HCT116 (cell line): ENCODE data around the gene SGMS1. TPM values are rescaled to one million over a fixed set of nuclear protein-coding genes. Genes with fewer than 3 reads are reported as not detected.

Source experiments
- ATAC-seq: fragments of 200-7000 bp; cut with Tn5 transposase; 2 replicates; pipeline ENCODE4 v1.9.1; 2020; ENCODE audit warnings: mild to moderate bottlenecking, moderate library complexity
- BruUV-seq: library from RNA; stranded (reverse); fragments of 400-500 nt; replicated peaks from 2 replicates; lab custom pipeline; 2021; lab: Mats Ljungman, UMichigan
- CTCF ChIA-PET: fragments of 300-600 bp; sonication (Branson Sonifier 250); formaldehyde crosslinking; loops from one replicate; lab custom pipeline; 2021; ENCODE audit warnings: antibody characterized with exemption; lab: Charles Lee
- POLR2A ChIA-PET: fragments of 300-600, 350-600 bp; sonication (Branson Sonifier 250); formaldehyde crosslinking; loops from one replicate; lab custom pipeline; 2021; ENCODE audit warnings: antibody characterized with exemption; lab: Charles Lee
- RAD21 ChIA-PET, 2 experiments: fragments of 300-600 bp; sonication (Branson Sonifier 250); formaldehyde crosslinking; loops; one replicate each; lab custom pipeline; 2023; ENCODE audit warnings: low total read pairs in 2 of 2; ENCODE audit not compliant: uncharacterized antibody in 2 of 2, unreplicated experiment in 2 of 2, low non-redundant PET in 1 of 2; lab: Charles Lee
- DNase-seq: peaks from one replicate; pipeline ENCODE4 v3.0.0-alpha.2; 2010; ENCODE audit warnings: low read depth, low spot score
- H2AFZ ChIP-seq: fragments of 200-600 bp; shearing (Covaris generic), sonication (generic); 2 replicates; pipeline ENCODE4 v1.6.1; 2017; ENCODE audit warnings: low read depth, mixed run types, mixed read lengths, antibody characterized with exemption, low read length; ENCODE audit not compliant: poor library complexity, severe bottlenecking
- H3K27ac ChIP-seq: 2 replicates; pipeline ENCODE4 v1.5.1; 2012; ENCODE audit warnings: low read depth, low read length
- H3K27me3 ChIP-seq: fragments of 200-600 bp; sonication (generic); 2 replicates; pipeline ENCODE4 v1.6.1; 2016; ENCODE audit warnings: mixed run types, low read length, mixed read lengths; ENCODE audit not compliant: insufficient read depth
- H3K36me3 ChIP-seq, 2 experiments: fragments of 200-500 bp in 1 of 2; fragments of 200-600 bp in 1 of 2; sonication (Bioruptor generic) in 1 of 2; sonication (generic) in 1 of 2; 2 replicates each; pipeline versions ENCODE4 v1.5.1 to v1.6.1; 2014 to 2016; ENCODE audit warnings: low read length in 2 of 2, inconsistent platforms in 1 of 2, mixed read lengths in 1 of 2, mixed run types in 1 of 2; ENCODE audit not compliant: insufficient read depth in 2 of 2, control insufficient read depth in 1 of 2
- H3K4me1 ChIP-seq, 2 experiments: fragments of 200-600 bp in 1 of 2; sonication (generic) in 1 of 2; 2 replicates each; pipeline versions ENCODE4 v1.5.1 to v1.6.1; 2012 to 2017; ENCODE audit warnings: low read length in 2 of 2, inconsistent platforms in 1 of 2, mild to moderate bottlenecking in 1 of 2, mixed read lengths in 1 of 2, mixed run types in 1 of 2, moderate library complexity in 1 of 2; ENCODE audit not compliant: insufficient read depth in 2 of 2, control insufficient read depth in 1 of 2
- H3K4me2 ChIP-seq: fragments of 200-600 bp; sonication (generic); 2 replicates; pipeline ENCODE4 v1.6.1; 2017; ENCODE audit warnings: mixed run types, low read length, mixed read lengths
- H3K4me3 ChIP-seq, 2 experiments: fragments of 200-600 bp in 1 of 2; sonication (generic) in 1 of 2; replicated peaks in 1 of 2; 2 replicates each; pipeline ENCODE4 v1.5.1; 2011 to 2016; ENCODE audit warnings: low read length in 2 of 2, control low read depth in 1 of 2, low read depth in 1 of 2, mild to moderate bottlenecking in 1 of 2, mixed read lengths in 1 of 2, mixed run types in 1 of 2
- H3K79me2 ChIP-seq: fragments of 200-600 bp; sonication (generic); 2 replicates; pipeline ENCODE4 v1.6.1; 2017; ENCODE audit warnings: mild to moderate bottlenecking, mixed run types, low read length, moderate library complexity, mixed read lengths; ENCODE audit not compliant: insufficient read depth
- H3K9ac ChIP-seq: fragments of 200-600 bp; sonication (generic); 2 replicates; pipeline ENCODE4 v1.6.1; 2016; ENCODE audit warnings: low read length, mixed read lengths
- H3K9me2 ChIP-seq: fragments of 200-600 bp; sonication (generic), shearing (Covaris generic); 2 replicates; pipeline ENCODE4 v1.6.1; 2017; ENCODE audit warnings: mixed run types, mild to moderate bottlenecking, moderate library complexity; ENCODE audit not compliant: insufficient read depth
- H3K9me3 ChIP-seq, 2 experiments: fragments of 200-500 bp in 1 of 2; fragments of 200-600 bp in 1 of 2; sonication (Bioruptor generic) in 1 of 2; sonication (generic) in 1 of 2; 2 replicates each; pipeline ENCODE4 v1.6.1; 2014 to 2017; ENCODE audit warnings: low read length in 2 of 2, mixed read lengths in 2 of 2, inconsistent platforms in 1 of 2, low read depth in 1 of 2, mild to moderate bottlenecking in 1 of 2, mixed run types in 1 of 2, moderate library complexity in 1 of 2; ENCODE audit not compliant: control insufficient read depth in 1 of 2, insufficient read depth in 1 of 2
- H4K20me1 ChIP-seq: fragments of 200-600 bp; sonication (generic), shearing (Covaris generic); 2 replicates; pipeline ENCODE4 v1.6.1; 2017; ENCODE audit warnings: mixed run types, mild to moderate bottlenecking, moderate library complexity; ENCODE audit not compliant: insufficient read depth
- CBX3 ChIP-seq: IDR thresholded peaks from 2 replicates; pipeline ENCODE4 v1.6.1; 2012; ENCODE audit warnings: low read depth
- CEBPB ChIP-seq: IDR thresholded peaks from 2 replicates; pipeline ENCODE4 v1.6.1; 2012; ENCODE audit warnings: low read depth
- EGR1 ChIP-seq: IDR thresholded peaks from 2 replicates; pipeline ENCODE4 v1.6.1; 2012; ENCODE audit warnings: low read depth
- EZH2 ChIP-seq: fragments of 200-600 bp; sonication (generic); IDR thresholded peaks from 2 replicates; pipeline ENCODE4 v1.6.1; 2017; ENCODE audit warnings: antibody characterized with exemption, mixed run types
- FOSL1 ChIP-seq: IDR thresholded peaks from 2 replicates; pipeline ENCODE4 v1.6.1; 2012; ENCODE audit warnings: low read depth
- JUND ChIP-seq: IDR thresholded peaks from 2 replicates; pipeline ENCODE4 v1.6.1; 2012
- POLR2A ChIP-seq: IDR thresholded peaks from 2 replicates; pipeline ENCODE4 v1.7.0; 2011; ENCODE audit warnings: borderline replicate concordance; ENCODE audit not compliant: insufficient read depth, insufficient read length; ENCODE audit errors: extremely low read depth
- POLR2AphosphoS5 ChIP-seq: IDR thresholded peaks from 2 replicates; pipeline ENCODE4 v1.6.1; 2011; ENCODE audit warnings: mild to moderate bottlenecking, low read depth, low read length, moderate library complexity
- RAD21 ChIP-seq: IDR thresholded peaks from 2 replicates; pipeline ENCODE4 v1.6.1; 2012; ENCODE audit warnings: low read depth, mild to moderate bottlenecking
- SP1 ChIP-seq: IDR thresholded peaks from 2 replicates; pipeline ENCODE4 v1.6.1; 2012; ENCODE audit warnings: low read depth
- TCF7L2 ChIP-seq: IDR thresholded peaks from 2 replicates; pipeline ENCODE4 v1.7.0; 2011; ENCODE audit warnings: borderline replicate concordance, inconsistent platforms; ENCODE audit not compliant: insufficient read depth, insufficient read length; ENCODE audit errors: extremely low read depth
- intact Hi-C: fragments of 100-400 bp; cut with micrococcal nuclease; formaldehyde crosslinking; loops from 2 replicates; pipeline ENCODE4 v1.10.0; 2022
- total RNA-seq: library from RNA; stranded (reverse); gene quantifications from one replicate; pipeline ENCODE4 v1.2.1, GENCODE V29; 2021; ENCODE audit not compliant: unreplicated experiment
- TF ChIP-seq, protein P1 (sequence below), 3 experiments: fragments of 200-600 bp in 1 of 3; sonication (generic) in 1 of 3; IDR thresholded peaks in 2 of 3; conservative IDR thresholded peaks in 1 of 3; 2 replicates each; pipeline ENCODE4 v1.5.1; 2012 to 2017; ENCODE audit warnings: low read depth in 2 of 3, low read length in 2 of 3, antibody characterized with exemption in 1 of 3, borderline replicate concordance in 1 of 3, control low read depth in 1 of 3, mild to moderate bottlenecking in 1 of 3, mixed read lengths in 1 of 3, mixed run types in 1 of 3, moderate library complexity in 1 of 3; ENCODE audit not compliant: insufficient read depth in 1 of 3

SGMS1 gene
- total RNA-seq, 1 experiment from 2014 or later, result 29.1 TPM

DNA sequence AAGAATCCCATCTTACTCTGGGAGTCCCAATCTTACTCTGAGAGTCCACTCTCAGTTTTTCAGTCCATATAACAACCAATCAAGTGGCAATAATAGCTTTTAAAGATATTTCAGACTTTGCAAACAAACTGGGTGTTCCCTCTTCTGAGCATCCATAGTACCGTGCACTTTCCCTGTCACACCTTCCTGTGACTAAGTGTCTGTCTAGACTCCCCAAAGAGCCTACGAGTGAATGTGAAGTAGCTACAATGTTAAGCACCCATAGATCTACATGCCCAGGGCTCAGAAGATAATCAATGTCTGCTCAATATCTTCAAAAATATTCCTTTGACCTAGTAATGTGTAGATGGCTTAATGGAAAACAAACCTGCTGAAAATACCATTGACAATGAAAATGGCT lies 276.8 kb downstream of the SGMS1 start (continued):
- no peak for TF ChIP-seq JUND
- TF ChIP-seq, all 23 proteins: peak for 0

- Histone ChIP-seq H3K79me2 (peaks cover 11% of the 10 kb centered on the region; the same call in 1 of the 2 replicates), H3K27ac (no peak overlapping the region), H4K20me1 (no peaks in the 10 kb centered on the region), H3K4me1 (no peaks in the 10 kb centered on the region), H2AFZ (no peak overlapping the region), H3K9me3 (no peaks in the 10 kb centered on the region), H3K4me2 (no peak overlapping the region), H3K36me3 (no peaks in the 10 kb centered on the region), H3K27me3 (no peaks in the 10 kb centered on the region), H3K9ac (no peak overlapping the region), H3K4me3 (no peak overlapping the region), H3K9me2 (no peaks in the 10 kb centered on the region)
- ChIA-PET CTCF (no interaction called here), POLR2A (no interaction called here), RAD21 (no interaction called here)
- ATAC-seq, result no peak
- intact Hi-C loops, result no loop called here
- no peak for DNase-seq
- TF ChIP-seq EZH2, result no peak
- TF ChIP-seq SP1, result no peak
- TF ChIP-seq JUND, result no peak
- TF ChIP-seq, protein P1, sequence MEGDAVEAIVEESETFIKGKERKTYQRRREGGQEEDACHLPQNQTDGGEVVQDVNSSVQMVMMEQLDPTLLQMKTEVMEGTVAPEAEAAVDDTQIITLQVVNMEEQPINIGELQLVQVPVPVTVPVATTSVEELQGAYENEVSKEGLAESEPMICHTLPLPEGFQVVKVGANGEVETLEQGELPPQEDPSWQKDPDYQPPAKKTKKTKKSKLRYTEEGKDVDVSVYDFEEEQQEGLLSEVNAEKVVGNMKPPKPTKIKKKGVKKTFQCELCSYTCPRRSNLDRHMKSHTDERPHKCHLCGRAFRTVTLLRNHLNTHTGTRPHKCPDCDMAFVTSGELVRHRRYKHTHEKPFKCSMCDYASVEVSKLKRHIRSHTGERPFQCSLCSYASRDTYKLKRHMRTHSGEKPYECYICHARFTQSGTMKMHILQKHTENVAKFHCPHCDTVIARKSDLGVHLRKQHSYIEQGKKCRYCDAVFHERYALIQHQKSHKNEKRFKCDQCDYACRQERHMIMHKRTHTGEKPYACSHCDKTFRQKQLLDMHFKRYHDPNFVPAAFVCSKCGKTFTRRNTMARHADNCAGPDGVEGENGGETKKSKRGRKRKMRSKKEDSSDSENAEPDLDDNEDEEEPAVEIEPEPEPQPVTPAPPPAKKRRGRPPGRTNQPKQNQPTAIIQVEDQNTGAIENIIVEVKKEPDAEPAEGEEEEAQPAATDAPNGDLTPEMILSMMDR (IDR thresholded peaks at IDR 0.05 in 2 of 3, conservative IDR thresholded peaks at IDR 0.05 in 1 of 3; ENCODE audit: borderline replicate concordance in 1 of 3, insufficient read depth in 1 of 3, low read depth in 2 of 3, low read length in 2 of 3), result no peak
- TF ChIP-seq FOSL1, result no peak
- TF ChIP-seq RAD21, result no peak
- TF ChIP-seq POLR2A, result no peak
- no peak for TF ChIP-seq TCF7L2
- no peak for TF ChIP-seq EGR1
- TF ChIP-seq CEBPB, result no peak
- no peak for TF ChIP-seq CBX3
- no peak for TF ChIP-seq POLR2AphosphoS5
- BruUV-seq, result no TSS peak
Measured at GRCh38 chr10:50345545-50345944, 278.2 kb downstream of the SGMS1 start.
